Activated T-cell treated with anti-CD3 and anti-CD28 coated beads for 24 hours (primary cell): ENCODE data around the gene CDYL.

ENCODE experiments used
- DNase-seq: peaks from one replicate; pipeline ENCODE4 v3.0.0-alpha.2; 2020; ENCODE audit warnings: low read depth

Gene CDYL

GRCh38 chr6:4935975-4936680 lies 159.9 kb downstream of the CDYL start:
- DNase-seq, result no peak

GRCh38 chr6:4936681-4937041 lies 160.5 kb downstream of the CDYL start:
- DNase-seq, result no peak

GRCh38 chr6:4937414-4937813 lies 161.2 kb downstream of the CDYL start:
- no peak for DNase-seq

- no peak for DNase-seq
Measured at GRCh38 chr6:4939241-4939640, 163.0 kb downstream of the CDYL start.

- no peak for DNase-seq
Measured at GRCh38 chr6:4940416-4940815, 164.2 kb downstream of the CDYL start.

- DNase-seq, result peak; percentile 37
Measured at GRCh38 chr6:4941782-4942672, 165.8 kb downstream of the CDYL start.

- no peak for DNase-seq
Measured at GRCh38 chr6:4942673-4943009, 166.4 kb downstream of the CDYL start.

- DNase-seq, result no peak
Measured at GRCh38 chr6:4943716-4944115, 167.5 kb downstream of the CDYL start.

GRCh38 chr6:4944325-4944724 lies 168.1 kb downstream of the CDYL start:
- DNase-seq, result no peak

- no peak for DNase-seq
Measured at GRCh38 chr6:4946521-4946920, 170.3 kb downstream of the CDYL start.

- no peak for DNase-seq
Measured at GRCh38 chr6:4947716-4948115, 171.5 kb downstream of the CDYL start.

- no peak for DNase-seq
Measured at GRCh38 chr6:4948781-4949450, 172.7 kb downstream of the CDYL start.

- no peak for DNase-seq
Measured at GRCh38 chr6:4950076-4950475, 173.9 kb downstream of the CDYL start.

GRCh38 chr6:4950836-4951533 lies 174.8 kb downstream of the CDYL start:
- DNase-seq, result no peak

GRCh38 chr6:4953440-4953839 lies 177.2 kb downstream of the CDYL start:
- no peak for DNase-seq

GRCh38 chr6:4956625-4957024 lies 180.4 kb downstream of the CDYL start:
- no peak for DNase-seq

GRCh38 chr6:4957521-4958231 lies 181.5 kb downstream of the CDYL start:
- no peak for DNase-seq

GRCh38 chr6:4958624-4959023 lies 182.4 kb downstream of the CDYL start:
- no peak for DNase-seq

- DNase-seq, result no peak
Measured at GRCh38 chr6:4961322-4962168, 185.3 kb downstream of the CDYL start.

GRCh38 chr6:4962905-4963304 lies 186.7 kb downstream of the CDYL start:
- DNase-seq, result no peak
